Central memory CD4-positive, alpha-beta T cell (primary cell): ENCODE results near the gene ZNF219.

Experiments
- DNase-seq: peaks from one replicate; pipeline ENCODE4 v3.0.0; 2022

Gene ZNF219

GRCh38 chr14:21101802-21102413, 3.5 kb upstream of the ZNF219 start:
- no peak for DNase-seq

- no peak for DNase-seq
These were observed 2.5 kb upstream of the ZNF219 start, which contains the start of gene TMEM253 for GRCh38 chr14:21100931-21101330. TMEM253 (plus strand) TSS chr14:21101066; CDS start chr14:21101344, 278 bp downstream.

DNA sequence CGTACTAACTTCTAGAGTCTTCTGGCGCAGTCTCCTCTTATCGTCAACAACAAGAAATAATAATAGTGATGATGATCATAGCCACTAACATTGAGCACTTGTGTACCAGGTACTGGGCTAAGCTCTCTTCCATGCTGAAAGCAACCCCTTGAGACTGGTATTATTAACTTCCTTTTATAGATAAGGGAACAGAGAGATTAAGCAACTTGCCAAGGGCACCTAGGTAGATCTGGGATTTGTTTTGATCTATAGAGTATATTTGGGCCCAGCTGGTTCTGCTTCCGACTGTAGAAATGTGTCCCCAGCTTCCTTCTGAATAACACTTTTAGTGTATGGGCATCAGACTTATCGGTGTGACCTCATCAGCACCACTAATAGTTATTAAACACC, 1.1 kb upstream of the ZNF219 start:
- no peak for DNase-seq

GRCh38 chr14:21098892-21099595, 589 bp upstream of the ZNF219 start:
- DNase-seq = no peak

GRCh38 chr14:21097636-21098075, 799 bp downstream of the ZNF219 start:
- DNase-seq = no peak

DNA sequence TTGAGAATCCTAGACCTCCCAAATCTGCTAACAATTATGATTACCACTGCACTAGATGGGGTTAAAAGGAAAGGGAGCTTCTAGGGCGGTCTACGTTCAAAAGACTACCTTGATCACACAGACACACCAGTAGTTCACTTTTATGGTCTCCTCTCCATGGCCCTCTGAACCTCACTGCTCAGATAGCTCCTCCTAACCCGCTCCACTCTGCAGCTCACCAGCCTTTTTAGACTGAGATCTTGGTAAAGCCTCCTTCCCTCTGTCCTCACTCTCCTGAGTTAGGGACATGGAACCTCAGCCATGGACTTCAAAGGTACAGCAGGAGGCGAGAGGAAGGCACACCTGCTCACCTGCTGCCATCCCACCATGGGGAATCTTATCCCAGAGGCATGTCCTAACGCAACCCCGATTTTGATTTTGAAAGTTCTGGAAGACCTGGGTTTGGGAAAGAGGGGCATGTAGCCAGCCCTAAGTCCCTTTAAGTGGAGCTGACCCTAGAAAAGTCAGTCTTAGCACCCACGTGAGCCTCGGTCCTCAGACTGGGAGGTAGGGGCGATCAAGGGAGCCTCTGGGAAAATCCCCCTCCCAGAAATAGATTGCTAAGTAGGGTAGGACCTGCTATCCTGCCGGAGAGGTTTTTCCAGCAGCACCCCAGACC, 1.3 kb downstream of the ZNF219 start:
- DNase-seq = no peak

GRCh38 chr14:21096438-21096837, 2.0 kb downstream of the ZNF219 start:
- no peak for DNase-seq

DNA sequence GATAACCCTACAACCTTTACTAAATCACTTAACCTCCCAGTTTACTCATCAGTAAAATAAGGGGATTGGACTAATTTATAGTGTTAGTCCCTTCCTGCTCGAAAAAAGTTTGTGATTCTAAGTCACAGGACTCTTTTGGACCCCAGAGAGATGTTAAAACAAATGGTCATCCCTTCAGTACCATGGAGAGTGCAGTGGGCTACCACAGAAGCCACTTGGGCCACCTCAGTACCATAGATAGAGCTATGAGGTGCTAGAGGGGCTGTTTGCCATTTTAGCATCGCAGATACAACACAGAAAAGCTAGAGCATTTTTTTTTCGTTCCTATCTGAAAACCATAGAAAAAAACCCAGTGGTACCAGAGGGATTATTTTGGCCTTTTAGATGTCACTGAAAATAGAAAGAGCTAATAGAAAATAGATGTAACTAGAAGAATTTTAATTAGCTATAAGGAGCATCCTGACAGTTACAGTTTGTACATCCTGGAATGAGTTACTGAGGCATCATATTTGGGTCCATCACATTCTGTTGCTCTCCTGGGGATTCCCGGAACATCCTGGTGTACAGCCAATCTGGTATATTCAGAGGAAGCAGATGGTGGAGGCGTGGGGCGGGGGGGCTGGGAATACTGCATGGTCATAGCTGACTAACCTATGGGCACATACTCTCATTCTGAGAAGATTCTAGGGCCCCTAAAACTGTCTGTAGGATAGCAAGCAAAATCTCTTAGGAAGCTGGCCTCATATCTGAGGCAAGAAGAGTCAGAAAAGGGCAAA, 2.8 kb downstream of the ZNF219 start:
- DNase-seq = no peak

DNA sequence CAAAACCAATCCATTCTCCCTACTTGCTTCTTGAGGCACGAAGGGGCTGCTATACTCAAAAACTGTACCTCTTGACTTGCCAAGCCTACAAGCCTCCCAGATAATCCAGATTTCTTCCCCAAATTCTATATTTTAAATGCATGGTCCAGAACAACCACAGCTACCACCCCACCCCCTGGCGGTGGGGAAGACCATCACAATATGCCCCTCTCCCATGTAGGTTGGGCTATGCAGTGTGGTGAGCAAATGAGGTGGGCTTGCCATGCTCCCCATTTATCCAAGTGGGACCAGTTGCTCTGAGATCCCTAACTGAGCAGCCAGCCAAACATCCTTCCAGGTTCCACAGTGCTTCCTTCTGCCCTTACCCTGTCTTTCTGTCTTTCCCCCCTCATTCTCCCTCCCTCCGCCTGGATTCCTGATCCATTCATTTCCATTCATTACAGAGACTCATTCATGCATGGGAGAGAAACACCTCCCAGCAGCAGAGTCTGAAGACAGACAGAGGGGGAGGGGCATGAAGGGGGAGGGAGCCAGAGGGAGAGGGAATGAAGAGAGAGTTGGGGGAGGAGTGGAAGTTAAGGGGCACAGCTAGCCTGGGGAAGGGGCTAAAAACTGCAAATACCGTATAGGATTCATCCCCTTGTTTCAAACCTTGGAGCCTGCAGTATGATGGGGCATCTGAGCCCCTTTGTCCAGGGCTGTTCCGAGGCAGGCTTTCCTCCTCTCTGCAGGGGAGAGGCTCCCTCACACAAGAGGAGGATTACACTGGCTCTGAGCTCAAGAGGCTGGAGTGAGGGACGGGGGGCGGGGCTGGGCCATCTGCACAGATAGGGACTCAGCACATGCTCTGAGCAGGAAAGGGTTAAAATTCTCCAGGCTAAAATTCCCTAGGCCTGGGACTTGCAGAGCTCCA, 4.4 kb downstream of the ZNF219 start:
- DNase-seq = no peak

DNA sequence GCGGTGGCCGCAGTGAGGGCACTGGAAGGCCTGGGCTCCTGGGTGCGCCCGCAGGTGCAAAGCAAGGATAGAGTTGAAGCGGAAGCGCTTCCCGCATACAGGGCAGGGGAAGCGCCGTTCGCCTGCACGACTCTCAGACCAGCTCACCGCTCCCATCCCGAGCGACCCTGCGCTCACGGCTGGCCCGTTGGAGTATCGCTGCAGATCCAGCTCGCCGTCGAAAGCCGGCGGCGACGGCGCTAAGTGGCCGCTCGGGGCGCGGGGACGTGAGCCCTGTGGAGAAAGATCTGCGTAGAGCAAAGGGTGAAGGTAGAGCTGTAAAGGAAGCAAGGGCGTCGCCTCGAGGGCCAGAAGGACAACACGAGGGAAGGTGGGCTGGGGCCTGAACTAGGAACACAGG, 5.4 kb downstream of the ZNF219 start:
- no peak for DNase-seq

GRCh38 chr14:21092273-21093011, 6.0 kb downstream of the ZNF219 start:
- peak; percentile 86 for DNase-seq

DNA sequence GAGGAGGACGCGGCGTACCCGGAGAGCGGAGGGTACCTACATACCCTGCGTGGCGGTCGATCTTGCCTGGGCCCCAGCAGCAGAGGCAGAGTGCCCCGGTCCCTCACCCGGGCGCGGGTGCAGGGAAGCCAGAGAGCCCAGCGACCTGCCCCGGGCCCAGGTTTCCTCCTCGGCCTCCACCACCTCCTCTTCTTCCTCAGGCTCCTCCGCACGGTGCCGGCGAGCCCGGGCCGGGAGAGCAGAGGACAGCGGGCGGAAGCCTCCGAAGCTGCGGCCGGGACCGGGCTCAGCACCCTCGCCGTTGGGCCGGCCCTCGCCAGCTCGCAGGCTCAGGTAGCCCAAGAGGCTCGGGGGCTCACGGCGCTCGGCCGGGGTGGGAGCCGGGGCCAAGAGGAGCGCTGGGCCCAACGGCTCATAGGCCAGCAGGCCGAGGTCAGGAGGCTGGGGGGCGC, 6.6 kb downstream of the ZNF219 start:
- DNase-seq = no peak

DNA sequence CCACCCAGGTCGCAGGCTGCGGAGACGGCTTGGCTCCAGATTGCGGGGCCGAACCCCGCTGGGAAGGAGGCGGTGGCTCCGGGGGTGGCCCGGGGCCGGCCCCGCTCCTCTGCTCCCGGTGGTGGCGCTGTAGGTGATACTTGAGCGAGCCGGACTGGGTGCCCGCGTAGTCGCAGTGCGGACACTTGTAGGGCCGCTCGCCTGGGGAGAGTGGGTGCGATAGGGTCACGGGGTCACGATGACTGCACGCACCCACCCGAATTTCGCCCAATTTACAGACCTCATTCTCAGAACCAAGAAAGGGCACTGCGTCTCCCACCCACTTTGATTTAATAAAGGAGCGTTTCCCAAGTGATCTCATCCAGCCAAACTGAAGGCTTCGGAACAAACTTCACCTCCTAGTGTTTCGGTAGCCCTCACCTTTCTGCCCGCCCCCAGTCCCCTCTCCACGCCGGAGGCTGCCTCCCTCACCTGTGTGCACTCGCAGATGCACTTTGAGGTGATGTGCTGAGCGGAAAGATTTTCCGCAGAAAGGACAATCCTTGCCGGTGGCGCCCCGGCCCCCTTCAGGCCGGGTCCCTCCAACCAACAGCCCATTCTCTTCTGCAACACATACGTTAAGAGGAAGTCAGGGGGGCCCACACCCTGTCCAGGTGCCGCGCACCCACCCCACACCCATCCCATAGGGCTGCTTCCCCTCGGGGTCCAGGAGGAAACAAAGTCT, 7.4 kb downstream of the ZNF219 start:
- DNase-seq = no peak

GRCh38 chr14:21090194-21090939, 8.1 kb downstream of the ZNF219 start:
- no peak for DNase-seq

DNA sequence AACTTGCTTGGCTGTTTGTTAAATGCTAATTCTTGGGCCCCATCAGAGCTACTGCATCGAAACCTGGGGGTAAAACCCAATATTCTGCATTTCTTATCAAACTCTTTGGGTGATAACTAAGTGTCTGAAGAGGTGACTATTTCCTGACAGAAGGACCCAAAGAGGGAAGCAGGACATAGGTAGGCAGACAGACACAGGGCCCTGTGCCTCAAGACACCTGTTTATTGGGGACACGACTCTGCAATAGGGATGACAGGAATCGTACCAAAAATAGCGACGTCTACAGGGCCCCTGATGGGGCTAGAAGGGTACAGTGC, 8.6 kb downstream of the ZNF219 start:
- DNase-seq = no peak

DNA sequence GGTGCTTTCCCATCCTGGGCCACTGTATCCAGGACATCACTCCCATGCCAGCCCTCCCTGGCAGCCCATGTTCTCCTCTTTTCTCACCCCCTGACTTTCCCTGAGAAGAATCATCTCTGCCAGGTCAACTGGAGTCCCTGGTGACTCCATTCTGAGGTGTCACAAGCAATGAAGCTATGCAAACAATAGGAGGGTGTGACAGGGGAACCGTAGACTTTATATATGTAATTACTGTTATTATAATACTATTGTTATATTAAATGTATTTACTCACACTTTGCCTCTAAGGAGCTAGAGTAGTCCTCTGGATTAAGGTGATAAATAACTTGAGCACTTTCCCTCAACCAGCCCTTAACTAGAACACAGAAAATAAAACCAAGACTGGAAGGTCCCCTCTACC, 9.2 kb downstream of the ZNF219 start:
- no peak for DNase-seq

DNA sequence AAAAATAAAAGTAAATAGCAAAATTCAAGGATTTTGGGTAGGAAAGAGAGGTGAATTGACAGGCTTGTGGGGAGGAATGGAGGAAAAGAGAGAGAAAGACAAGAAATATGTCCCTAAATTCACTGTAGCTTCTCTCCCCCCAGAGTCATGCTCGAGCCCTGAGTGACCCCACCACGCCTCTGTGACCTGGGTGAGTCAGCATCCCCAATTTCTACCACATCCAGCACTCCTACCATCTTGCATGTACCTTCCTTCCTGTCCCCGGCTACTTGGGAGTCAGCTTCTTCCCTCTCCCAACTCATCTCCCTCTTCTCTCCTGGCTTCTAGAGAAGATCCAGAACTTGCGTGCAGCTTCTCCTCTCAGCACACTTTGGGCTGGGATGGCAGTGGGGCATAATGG, 9.8 kb downstream of the ZNF219 start:
- DNase-seq = no peak

- DNase-seq = peak; percentile 97
These were observed 11.0 kb downstream of the ZNF219 start for GRCh38 chr14:21087294-21088091.

- DNase-seq = no peak
These were observed 11.6 kb downstream of the ZNF219 start for GRCh38 chr14:21086908-21087293.
